ENCODE results near the gene EGFR. TPM values are rescaled to one million over a fixed set of nuclear protein-coding genes. Genes with fewer than 3 reads are reported as not detected.

EGFR gene
- polyA plus RNA-seq, 1 donor from 2014 or later = 0.22 TPM

DNA sequence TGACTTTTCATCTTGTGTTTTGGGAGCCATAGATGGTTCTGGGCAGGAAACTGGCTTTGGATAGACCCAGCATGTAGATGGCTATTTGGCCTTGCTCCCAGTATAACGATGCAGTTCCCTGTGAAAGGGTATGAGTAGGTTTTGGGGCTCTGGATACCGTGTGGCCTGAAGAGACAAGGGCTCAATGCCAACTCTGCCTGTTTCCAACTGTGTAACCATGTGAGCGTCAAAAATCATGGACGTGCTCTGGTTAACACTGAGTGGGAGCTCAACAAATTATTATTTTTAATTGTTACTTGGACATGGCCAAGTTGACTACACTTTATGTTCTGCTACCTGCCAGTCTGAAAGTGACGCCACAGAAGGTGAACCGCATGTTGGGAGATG lies 41.8 kb downstream of the EGFR start:
- TF ChIP-seq, protein P1, sequence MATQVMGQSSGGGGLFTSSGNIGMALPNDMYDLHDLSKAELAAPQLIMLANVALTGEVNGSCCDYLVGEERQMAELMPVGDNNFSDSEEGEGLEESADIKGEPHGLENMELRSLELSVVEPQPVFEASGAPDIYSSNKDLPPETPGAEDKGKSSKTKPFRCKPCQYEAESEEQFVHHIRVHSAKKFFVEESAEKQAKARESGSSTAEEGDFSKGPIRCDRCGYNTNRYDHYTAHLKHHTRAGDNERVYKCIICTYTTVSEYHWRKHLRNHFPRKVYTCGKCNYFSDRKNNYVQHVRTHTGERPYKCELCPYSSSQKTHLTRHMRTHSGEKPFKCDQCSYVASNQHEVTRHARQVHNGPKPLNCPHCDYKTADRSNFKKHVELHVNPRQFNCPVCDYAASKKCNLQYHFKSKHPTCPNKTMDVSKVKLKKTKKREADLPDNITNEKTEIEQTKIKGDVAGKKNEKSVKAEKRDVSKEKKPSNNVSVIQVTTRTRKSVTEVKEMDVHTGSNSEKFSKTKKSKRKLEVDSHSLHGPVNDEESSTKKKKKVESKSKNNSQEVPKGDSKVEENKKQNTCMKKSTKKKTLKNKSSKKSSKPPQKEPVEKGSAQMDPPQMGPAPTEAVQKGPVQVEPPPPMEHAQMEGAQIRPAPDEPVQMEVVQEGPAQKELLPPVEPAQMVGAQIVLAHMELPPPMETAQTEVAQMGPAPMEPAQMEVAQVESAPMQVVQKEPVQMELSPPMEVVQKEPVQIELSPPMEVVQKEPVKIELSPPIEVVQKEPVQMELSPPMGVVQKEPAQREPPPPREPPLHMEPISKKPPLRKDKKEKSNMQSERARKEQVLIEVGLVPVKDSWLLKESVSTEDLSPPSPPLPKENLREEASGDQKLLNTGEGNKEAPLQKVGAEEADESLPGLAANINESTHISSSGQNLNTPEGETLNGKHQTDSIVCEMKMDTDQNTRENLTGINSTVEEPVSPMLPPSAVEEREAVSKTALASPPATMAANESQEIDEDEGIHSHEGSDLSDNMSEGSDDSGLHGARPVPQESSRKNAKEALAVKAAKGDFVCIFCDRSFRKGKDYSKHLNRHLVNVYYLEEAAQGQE (IDR thresholded peaks at IDR 0.05; ENCODE audit: borderline replicate concordance) = no peak
- TF ChIP-seq SMC3 (conservative IDR thresholded peaks at IDR 0.05; ENCODE audit: poor library complexity) (no peak), EP300 (conservative IDR thresholded peaks at IDR 0.05; ENCODE audit: poor library complexity, severe bottlenecking) (no peak), TAF1 (IDR thresholded peaks at IDR 0.05; ENCODE audit: low read depth) (no peak), EZH2 (IDR thresholded peaks at IDR 0.05; ENCODE audit: borderline replicate concordance, insufficient read depth, low read length, poor library complexity, severe bottlenecking) (no peak), RAD21 (conservative IDR thresholded peaks at IDR 0.05) (no peak), MXI1 (conservative IDR thresholded peaks at IDR 0.05; ENCODE audit: poor library complexity, severe bottlenecking) (no peak), POLR2AphosphoS5 (IDR thresholded peaks at IDR 0.05) (no peak)
- TF ChIP-seq, protein P2, sequence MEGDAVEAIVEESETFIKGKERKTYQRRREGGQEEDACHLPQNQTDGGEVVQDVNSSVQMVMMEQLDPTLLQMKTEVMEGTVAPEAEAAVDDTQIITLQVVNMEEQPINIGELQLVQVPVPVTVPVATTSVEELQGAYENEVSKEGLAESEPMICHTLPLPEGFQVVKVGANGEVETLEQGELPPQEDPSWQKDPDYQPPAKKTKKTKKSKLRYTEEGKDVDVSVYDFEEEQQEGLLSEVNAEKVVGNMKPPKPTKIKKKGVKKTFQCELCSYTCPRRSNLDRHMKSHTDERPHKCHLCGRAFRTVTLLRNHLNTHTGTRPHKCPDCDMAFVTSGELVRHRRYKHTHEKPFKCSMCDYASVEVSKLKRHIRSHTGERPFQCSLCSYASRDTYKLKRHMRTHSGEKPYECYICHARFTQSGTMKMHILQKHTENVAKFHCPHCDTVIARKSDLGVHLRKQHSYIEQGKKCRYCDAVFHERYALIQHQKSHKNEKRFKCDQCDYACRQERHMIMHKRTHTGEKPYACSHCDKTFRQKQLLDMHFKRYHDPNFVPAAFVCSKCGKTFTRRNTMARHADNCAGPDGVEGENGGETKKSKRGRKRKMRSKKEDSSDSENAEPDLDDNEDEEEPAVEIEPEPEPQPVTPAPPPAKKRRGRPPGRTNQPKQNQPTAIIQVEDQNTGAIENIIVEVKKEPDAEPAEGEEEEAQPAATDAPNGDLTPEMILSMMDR (IDR thresholded peaks at IDR 0.05; ENCODE audit: poor library complexity, severe bottlenecking) = no peak
- H3K4me2 ChIP-seq (ENCODE audit: low read length) = no peak overlapping the region

DNA sequence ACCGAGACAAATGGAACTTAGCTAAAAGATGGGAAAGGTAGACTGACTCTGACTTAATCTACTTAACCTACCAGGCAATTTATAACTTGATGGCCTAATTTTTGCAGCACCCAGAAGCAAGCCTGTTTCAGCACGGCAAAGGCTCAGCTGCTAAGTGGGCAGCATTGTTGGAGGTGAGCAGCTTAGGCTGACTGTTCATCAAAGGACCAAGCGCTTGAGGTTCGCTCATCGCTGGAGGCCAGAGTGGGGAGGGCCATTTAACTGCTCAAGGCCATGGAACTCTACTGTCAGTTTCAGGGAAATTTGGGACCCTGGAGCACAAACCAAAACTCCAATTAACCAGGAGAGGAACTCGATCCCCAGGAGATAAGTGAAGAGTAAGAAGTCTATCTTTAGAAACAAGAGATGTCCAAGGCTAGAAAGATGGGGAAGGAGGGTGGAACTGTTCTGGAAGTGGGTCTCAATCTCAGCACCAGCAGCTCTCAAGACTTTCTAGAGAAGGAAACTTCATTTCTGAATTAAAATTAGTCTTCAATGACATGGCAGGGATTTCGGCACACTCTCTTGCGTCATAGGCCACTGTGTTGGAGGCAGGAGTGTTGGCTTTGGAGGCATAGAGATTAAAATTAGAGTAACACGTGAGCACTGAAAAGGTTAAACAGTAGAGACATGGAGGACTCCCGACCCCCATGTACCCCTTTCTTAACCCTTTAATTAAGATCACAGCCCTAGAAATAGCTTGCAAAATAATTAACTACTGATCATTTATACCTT lies 43.1 kb downstream of the EGFR start:
- no peak overlapping the region for H3K27ac ChIP-seq (ENCODE audit: low read length)
- H2AFZ ChIP-seq (ENCODE audit: low read depth, low read length) = no peak overlapping the region
- TF ChIP-seq RAD21 (conservative IDR thresholded peaks at IDR 0.05) = no peak
- no peak for TF ChIP-seq EZH2 (IDR thresholded peaks at IDR 0.05; ENCODE audit: borderline replicate concordance, insufficient read depth, low read length, poor library complexity, severe bottlenecking)
- TF ChIP-seq SMC3 (conservative IDR thresholded peaks at IDR 0.05; ENCODE audit: poor library complexity) = no peak
- TF ChIP-seq, protein P2 (IDR thresholded peaks at IDR 0.05; ENCODE audit: poor library complexity, severe bottlenecking) = no peak
- no peak for TF ChIP-seq EP300 (conservative IDR thresholded peaks at IDR 0.05; ENCODE audit: poor library complexity, severe bottlenecking)
- TF ChIP-seq, protein P1 (IDR thresholded peaks at IDR 0.05; ENCODE audit: borderline replicate concordance) = no peak
- TF ChIP-seq TAF1 (IDR thresholded peaks at IDR 0.05; ENCODE audit: low read depth) = no peak
- no peak for TF ChIP-seq POLR2AphosphoS5 (IDR thresholded peaks at IDR 0.05)
- H3K4me2 ChIP-seq (ENCODE audit: low read length) = no peak overlapping the region
- no peaks in the 10 kb centered on the region for H3K9me3 ChIP-seq (ENCODE audit: low read length)
- H3K36me3 ChIP-seq (ENCODE audit: insufficient read depth, low read length) = no peaks in the 10 kb centered on the region
- no peaks in the 10 kb centered on the region for H4K20me1 ChIP-seq (ENCODE audit: insufficient read depth)
- no peaks in the 10 kb centered on the region for H3K9me2 ChIP-seq (ENCODE audit: insufficient read depth, low read length)
- H3K4me3 ChIP-seq (ENCODE audit: low read length) = no peak overlapping the region
- H3K9ac ChIP-seq (ENCODE audit: low read length) = no peak overlapping the region
- no peaks in the 10 kb centered on the region for H3K79me2 ChIP-seq (replicated peaks; ENCODE audit: insufficient read depth, low read length)
- H3K27me3 ChIP-seq (ENCODE audit: insufficient read depth, low read depth, low read length) = no peaks in the 10 kb centered on the region
- no peaks in the 10 kb centered on the region for H3F3A ChIP-seq (ENCODE audit: insufficient read depth, low read length, poor library complexity, severe bottlenecking)

More for the DNA sequence above, 41.8 kb downstream of the EGFR start:
- no peaks in the 10 kb centered on the region for H3K9me2 ChIP-seq (ENCODE audit: insufficient read depth, low read length)
- H3K27ac ChIP-seq (ENCODE audit: low read length) = no peak overlapping the region
- H3K27me3 ChIP-seq (ENCODE audit: insufficient read depth, low read depth, low read length) = no peaks in the 10 kb centered on the region
- no peaks in the 10 kb centered on the region for H3K79me2 ChIP-seq (replicated peaks; ENCODE audit: insufficient read depth, low read length)
- no peak overlapping the region for H2AFZ ChIP-seq (ENCODE audit: low read depth, low read length)
- H3K9me3 ChIP-seq (ENCODE audit: low read length) = no peaks in the 10 kb centered on the region
- no peaks in the 10 kb centered on the region for H3F3A ChIP-seq (ENCODE audit: insufficient read depth, low read length, poor library complexity, severe bottlenecking)
- no peaks in the 10 kb centered on the region for H3K36me3 ChIP-seq (ENCODE audit: insufficient read depth, low read length)
- no peak overlapping the region for H3K4me3 ChIP-seq (ENCODE audit: low read length)
- H3K9ac ChIP-seq (ENCODE audit: low read length) = no peak overlapping the region
- no peaks in the 10 kb centered on the region for H4K20me1 ChIP-seq (ENCODE audit: insufficient read depth)

All from neural cell (in vitro differentiated cells).